SK-N-SH (cell line): Measurements from ENCODE around the gene STX17. TPM values are rescaled to one million over a fixed set of nuclear protein-coding genes. Genes with fewer than 3 reads are reported as not detected.

Experiments
- CTCF ChIA-PET: fragments of 300-600, 350-600 bp; formaldehyde crosslinking; extraction: SDS; loops from one replicate; lab custom pipeline; 2021; lab: Yijun Ruan, JAX
- POLR2A ChIA-PET: fragments of 350-600 bp; sonication (Branson Sonifier 250); formaldehyde crosslinking; extraction: SDS; loops from one replicate; lab custom pipeline; 2020; ENCODE audit warnings: antibody characterized with exemption, inconsistent platforms; lab: Yijun Ruan, JAX
- DNase-seq: peaks from one replicate; pipeline ENCODE4 v3.0.0; 2012
- H2AFZ ChIP-seq: fragments of 200-600 bp; sonication (generic); 2 replicates; pipeline ENCODE4 v1.8.1; 2016; ENCODE audit warnings: antibody characterized with exemption, mild to moderate bottlenecking, low read depth
- H3F3A ChIP-seq: fragments of 200-600 bp; sonication (generic); replicated peaks from 2 replicates; pipeline ENCODE3; 2016; ENCODE audit warnings: antibody characterized with exemption, mild to moderate bottlenecking; ENCODE audit not compliant: insufficient read depth
- H3K27ac ChIP-seq, 2 experiments: fragments of 200-500 bp in 1 of 2; fragments of 200-600 bp in 1 of 2; sonication (Bioruptor generic) in 1 of 2; sonication (generic), shearing (Covaris generic) in 1 of 2; 2 replicates each; pipeline versions ENCODE4 v1.5.1 to v1.6.1; 2014 to 2016; ENCODE audit warnings: low read depth in 2 of 2, inconsistent platforms in 1 of 2, low read length in 1 of 2, mild to moderate bottlenecking in 1 of 2, mixed read lengths in 1 of 2
- H3K27me3 ChIP-seq: fragments of 200-600 bp; sonication (generic), shearing (Covaris generic); 2 replicates; pipeline ENCODE4 v1.6.1; 2016; ENCODE audit warnings: mixed run types; ENCODE audit not compliant: insufficient read depth
- H3K36me3 ChIP-seq, 2 experiments: fragments of 200-500 bp in 1 of 2; fragments of 200-600 bp in 1 of 2; sonication (Bioruptor generic) in 1 of 2; sonication (generic) in 1 of 2; replicated peaks in 1 of 2; 2 replicates each; pipeline versions ENCODE3 to v1.5.1; 2014 to 2016; ENCODE audit warnings: low read length in 1 of 2, mild to moderate bottlenecking in 1 of 2; ENCODE audit not compliant: insufficient read depth in 2 of 2, control insufficient read depth in 1 of 2
- H3K4me1 ChIP-seq, 2 experiments: fragments of 200-500 bp in 1 of 2; fragments of 200-600 bp in 1 of 2; sonication (Bioruptor generic) in 1 of 2; sonication (generic), shearing (Covaris generic) in 1 of 2; 2 replicates each; pipeline versions ENCODE4 v1.5.1 to v1.6.1; 2014 to 2016; ENCODE audit warnings: low read depth in 1 of 2, low read length in 1 of 2, mixed run types in 1 of 2; ENCODE audit not compliant: insufficient read depth in 2 of 2, control insufficient read depth in 1 of 2
- H3K4me2 ChIP-seq: fragments of 200-600 bp; sonication (generic), shearing (Covaris generic); 2 replicates; pipeline ENCODE4 v1.6.1; 2017; ENCODE audit warnings: mixed run types
- H3K4me3 ChIP-seq, 2 experiments: fragments of 200-500 bp in 1 of 2; fragments of 200-600 bp in 1 of 2; sonication (Bioruptor generic) in 1 of 2; sonication (generic), shearing (Covaris generic) in 1 of 2; 2 replicates each; pipeline versions ENCODE4 v1.5.1 to v1.8.1; 2014 to 2016; ENCODE audit warnings: low read depth in 2 of 2, inconsistent platforms in 1 of 2, low read length in 1 of 2, mild to moderate bottlenecking in 1 of 2, mixed read lengths in 1 of 2, moderate library complexity in 1 of 2
- H3K79me2 ChIP-seq: fragments of 200-600 bp; sonication (generic); 2 replicates; pipeline ENCODE4 v1.8.1; 2017; ENCODE audit warnings: mild to moderate bottlenecking; ENCODE audit not compliant: insufficient read depth
- H3K9ac ChIP-seq: fragments of 200-600 bp; sonication (generic); 2 replicates; pipeline ENCODE4 v1.6.1; 2017; ENCODE audit warnings: mixed run types
- H3K9me2 ChIP-seq: fragments of 200-600 bp; sonication (generic); 2 replicates; pipeline ENCODE4 v1.6.1; 2017; ENCODE audit warnings: mixed run types
- H3K9me3 ChIP-seq: fragments of 200-600 bp; sonication (generic); 2 replicates; pipeline ENCODE4 v1.6.1; 2017; ENCODE audit warnings: mixed run types, mild to moderate bottlenecking, moderate library complexity
- H4K20me1 ChIP-seq: fragments of 200-600 bp; sonication (generic); 2 replicates; pipeline ENCODE4 v1.6.1; 2017; ENCODE audit warnings: mild to moderate bottlenecking, mixed run types; ENCODE audit not compliant: insufficient read depth
- CHD2 ChIP-seq: fragments of 150-350 bp; IDR thresholded peaks from 2 replicates; pipeline ENCODE4 v1.6.1; 2018; ENCODE audit warnings: low read length; ENCODE audit not compliant: partially characterized antibody
- FOSL2 ChIP-seq: IDR thresholded peaks from 2 replicates; pipeline ENCODE4 v1.4.0; 2012; ENCODE audit warnings: low read depth, mild to moderate bottlenecking, moderate library complexity, borderline replicate concordance
- FOXJ3 ChIP-seq: sonication (generic); formaldehyde crosslinking; IDR thresholded peaks from 2 replicates; pipeline ENCODE4 v1.5.1; 2020; ENCODE audit warnings: mild to moderate bottlenecking, missing genetic modification reagents
- GABPA ChIP-seq: IDR thresholded peaks from 2 replicates; pipeline ENCODE4 v1.4.0; 2012; ENCODE audit warnings: low read depth, mild to moderate bottlenecking
- GATA2 ChIP-seq: sonication (generic); formaldehyde crosslinking; IDR thresholded peaks from 2 replicates; pipeline ENCODE4 v1.5.0; 2020; ENCODE audit warnings: mild to moderate bottlenecking, missing genetic modification reagents
- IRF3 ChIP-seq: fragments of 150-350 bp; IDR thresholded peaks from 2 replicates; pipeline ENCODE4 v1.6.1; 2016; ENCODE audit warnings: mild to moderate bottlenecking, low read depth, low read length
- JUND ChIP-seq: IDR thresholded peaks from 2 replicates; pipeline ENCODE4 v1.4.0; 2012
- MEF2A ChIP-seq: IDR thresholded peaks from 2 replicates; pipeline ENCODE4 v1.4.0; 2012; ENCODE audit warnings: low read depth, borderline replicate concordance
- MXI1 ChIP-seq: IDR thresholded peaks from 2 replicates; pipeline ENCODE4 v1.6.1; 2012; ENCODE audit warnings: mild to moderate bottlenecking, low read depth, low read length, improper control_type of control experiment
- NFIC ChIP-seq: IDR thresholded peaks from 2 replicates; pipeline ENCODE4 v1.4.0; 2012; ENCODE audit warnings: borderline replicate concordance
- RFX5 ChIP-seq: IDR thresholded peaks from 2 replicates; pipeline ENCODE4 v1.6.1; 2012; ENCODE audit warnings: mild to moderate bottlenecking, improper control_type of control experiment, low read length
- RXRA ChIP-seq: IDR thresholded peaks from 2 replicates; pipeline ENCODE4 v1.4.0; 2012; ENCODE audit warnings: low read depth, mild to moderate bottlenecking, borderline replicate concordance
- SIN3A ChIP-seq: IDR thresholded peaks from 2 replicates; pipeline ENCODE4 v1.6.1; 2012; ENCODE audit warnings: low read depth, mild to moderate bottlenecking, low read length, moderate library complexity, borderline replicate concordance
- SMC3 ChIP-seq: IDR thresholded peaks from 2 replicates; pipeline ENCODE4 v1.6.1; 2012; ENCODE audit warnings: low read depth, low read length, improper control_type of control experiment
- TCF12 ChIP-seq: IDR thresholded peaks from 2 replicates; pipeline ENCODE4 v1.4.0; 2012
- TEAD4 ChIP-seq: IDR thresholded peaks from 2 replicates; pipeline ENCODE4 v1.4.0; 2012; ENCODE audit warnings: mild to moderate bottlenecking, borderline replicate concordance; ENCODE audit not compliant: insufficient read depth
- ZBTB33 ChIP-seq: IDR thresholded peaks from 2 replicates; pipeline ENCODE4 v1.4.0; 2012; ENCODE audit warnings: low read depth, borderline replicate concordance
- polyA plus RNA-seq, 3 experiments: library from polyadenylated mRNA; depleted of rRNA; stranded (reverse); fragments of >200 nt; gene quantifications; 2 replicates each; pipeline ENCODE4 v1.2.3, GENCODE V29; 2012
- TF ChIP-seq, protein P1 (sequence below): IDR thresholded peaks from 2 replicates; pipeline ENCODE4; 2012
- TF ChIP-seq, protein P2 (sequence below): IDR thresholded peaks from 2 replicates; pipeline ENCODE4 v1.4.0; 2012; ENCODE audit warnings: low read depth
- TF ChIP-seq, protein P3 (sequence below): IDR thresholded peaks from 2 replicates; pipeline ENCODE4 v1.6.1; 2012; ENCODE audit warnings: mild to moderate bottlenecking, low read depth, low read length, moderate library complexity

STX17 gene
- polyA plus RNA-seq, 1 of the 3 experiments (the other 2 are of a cell fraction) = 6.1 TPM

DNA sequence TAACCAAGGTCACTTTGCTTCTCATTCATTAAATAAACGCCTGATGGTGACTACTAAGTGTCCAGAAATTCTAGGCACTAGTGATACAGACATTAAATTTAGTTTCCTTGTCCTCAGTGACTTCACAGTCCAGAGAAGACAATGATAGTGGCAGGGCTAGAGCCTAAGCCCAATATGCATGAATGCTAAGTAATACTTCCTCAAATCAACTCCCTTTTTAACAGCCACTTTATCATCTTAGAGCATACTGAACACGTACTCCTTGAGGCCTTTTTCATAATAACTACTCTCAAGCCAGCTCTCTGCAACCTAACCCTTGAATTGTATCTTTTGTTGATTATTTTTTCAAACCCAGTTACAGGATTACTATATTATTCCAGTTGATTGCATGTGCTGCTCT lies 74.1 kb downstream of the STX17 start (continued):
- TF ChIP-seq RXRA (no peak), ZBTB33 (no peak)

DNA sequence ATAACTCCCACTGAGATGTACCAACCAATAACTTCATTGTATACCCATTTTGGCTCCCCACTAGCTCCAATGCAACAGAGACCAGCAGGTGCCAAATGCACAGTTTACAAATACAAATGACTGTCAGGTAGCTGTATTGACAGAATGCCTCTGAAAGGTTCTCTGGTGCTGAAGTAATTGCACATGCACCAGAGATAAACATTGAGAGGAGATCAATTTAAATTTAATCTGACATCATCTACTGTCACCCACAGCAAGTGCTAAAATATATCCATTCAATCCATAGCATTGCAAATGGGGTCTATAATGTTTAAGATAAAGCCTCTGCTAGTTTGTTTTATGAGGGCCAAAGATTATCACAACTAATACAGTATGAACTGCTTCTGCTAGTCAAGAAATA lies 80.2 kb downstream of the STX17 start:
- peaks cover 24 to 34% of the 10 kb centered on the region in 2 experiments for H3K36me3 ChIP-seq
- H3K9me3 ChIP-seq = no peaks in the 10 kb centered on the region
- no peaks in the 10 kb centered on the region for H3K27me3 ChIP-seq
- no peaks in the 10 kb centered on the region for H3K9me2 ChIP-seq
- no peak for TF ChIP-seq TEAD4
- TF ChIP-seq MEF2A = no peak
- TF ChIP-seq ZBTB33 = no peak
- no peak for TF ChIP-seq IRF3
- no peak for TF ChIP-seq SMC3
- no peak for TF ChIP-seq GABPA
- TF ChIP-seq, protein P1, sequence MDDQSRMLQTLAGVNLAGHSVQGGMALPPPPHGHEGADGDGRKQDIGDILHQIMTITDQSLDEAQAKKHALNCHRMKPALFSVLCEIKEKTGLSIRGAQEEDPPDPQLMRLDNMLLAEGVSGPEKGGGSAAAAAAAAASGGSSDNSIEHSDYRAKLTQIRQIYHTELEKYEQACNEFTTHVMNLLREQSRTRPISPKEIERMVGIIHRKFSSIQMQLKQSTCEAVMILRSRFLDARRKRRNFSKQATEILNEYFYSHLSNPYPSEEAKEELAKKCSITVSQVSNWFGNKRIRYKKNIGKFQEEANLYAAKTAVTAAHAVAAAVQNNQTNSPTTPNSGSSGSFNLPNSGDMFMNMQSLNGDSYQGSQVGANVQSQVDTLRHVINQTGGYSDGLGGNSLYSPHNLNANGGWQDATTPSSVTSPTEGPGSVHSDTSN = no peak
- TF ChIP-seq TCF12 = no peak
- no peak for TF ChIP-seq CHD2
- no peak for TF ChIP-seq RFX5
- no peak for TF ChIP-seq MXI1
- TF ChIP-seq RXRA = no peak
- TF ChIP-seq JUND = no peak
- TF ChIP-seq, protein P2, sequence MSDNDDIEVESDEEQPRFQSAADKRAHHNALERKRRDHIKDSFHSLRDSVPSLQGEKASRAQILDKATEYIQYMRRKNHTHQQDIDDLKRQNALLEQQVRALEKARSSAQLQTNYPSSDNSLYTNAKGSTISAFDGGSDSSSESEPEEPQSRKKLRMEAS = no peak
- TF ChIP-seq SIN3A = no peak
- no peak for TF ChIP-seq FOSL2
- TF ChIP-seq, protein P3, sequence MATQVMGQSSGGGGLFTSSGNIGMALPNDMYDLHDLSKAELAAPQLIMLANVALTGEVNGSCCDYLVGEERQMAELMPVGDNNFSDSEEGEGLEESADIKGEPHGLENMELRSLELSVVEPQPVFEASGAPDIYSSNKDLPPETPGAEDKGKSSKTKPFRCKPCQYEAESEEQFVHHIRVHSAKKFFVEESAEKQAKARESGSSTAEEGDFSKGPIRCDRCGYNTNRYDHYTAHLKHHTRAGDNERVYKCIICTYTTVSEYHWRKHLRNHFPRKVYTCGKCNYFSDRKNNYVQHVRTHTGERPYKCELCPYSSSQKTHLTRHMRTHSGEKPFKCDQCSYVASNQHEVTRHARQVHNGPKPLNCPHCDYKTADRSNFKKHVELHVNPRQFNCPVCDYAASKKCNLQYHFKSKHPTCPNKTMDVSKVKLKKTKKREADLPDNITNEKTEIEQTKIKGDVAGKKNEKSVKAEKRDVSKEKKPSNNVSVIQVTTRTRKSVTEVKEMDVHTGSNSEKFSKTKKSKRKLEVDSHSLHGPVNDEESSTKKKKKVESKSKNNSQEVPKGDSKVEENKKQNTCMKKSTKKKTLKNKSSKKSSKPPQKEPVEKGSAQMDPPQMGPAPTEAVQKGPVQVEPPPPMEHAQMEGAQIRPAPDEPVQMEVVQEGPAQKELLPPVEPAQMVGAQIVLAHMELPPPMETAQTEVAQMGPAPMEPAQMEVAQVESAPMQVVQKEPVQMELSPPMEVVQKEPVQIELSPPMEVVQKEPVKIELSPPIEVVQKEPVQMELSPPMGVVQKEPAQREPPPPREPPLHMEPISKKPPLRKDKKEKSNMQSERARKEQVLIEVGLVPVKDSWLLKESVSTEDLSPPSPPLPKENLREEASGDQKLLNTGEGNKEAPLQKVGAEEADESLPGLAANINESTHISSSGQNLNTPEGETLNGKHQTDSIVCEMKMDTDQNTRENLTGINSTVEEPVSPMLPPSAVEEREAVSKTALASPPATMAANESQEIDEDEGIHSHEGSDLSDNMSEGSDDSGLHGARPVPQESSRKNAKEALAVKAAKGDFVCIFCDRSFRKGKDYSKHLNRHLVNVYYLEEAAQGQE = no peak
- no peak for TF ChIP-seq GATA2 (CRISPR knock-in tag)
- no peak for TF ChIP-seq NFIC
- no peak for TF ChIP-seq FOXJ3 (CRISPR knock-in tag)
- TF ChIP-seq, all 33 proteins: peak for 0
- Histone ChIP-seq H3K79me2 (no peaks in the 10 kb centered on the region; the same call in 1 of the 2 replicates), H2AFZ (no peak overlapping the region), H3K27ac (no peak overlapping the region; a peak in 1 of 4 replicates), H3K4me2 (no peak overlapping the region), H3K9ac (no peak overlapping the region), H4K20me1 (no peaks in the 10 kb centered on the region), H3K4me3 (no peak overlapping the region), H3F3A (no peaks in the 10 kb centered on the region), H3K4me1 (peaks cover 0 to 3% of the 10 kb centered on the region in 2 experiments; a peak in 2 of 4 replicates)
- CTCF ChIA-PET = interaction anchor here (0.7 to 1.7 kb wide), 3 partner anchors 24 to 802 kb away, joined by 3 to 4 read pairs (median 3); no protein-coding TSS in a partner anchor
- DNase-seq = no peak
- POLR2A ChIA-PET = no interaction called here
